GM18505 (cell line): Measurements from ENCODE around the gene TRIM63.

ENCODE experiments used
- ATAC-seq: cut with Tn5 transposase; IDR thresholded peaks from one replicate; pipeline ENCODE4 v1.9.1; 2021; ENCODE audit not compliant: unreplicated experiment
- POLR2A ChIP-seq: IDR thresholded peaks from 4 replicates; pipeline ENCODE4 v1.6.1; 2011; ENCODE audit warnings: borderline replicate concordance; ENCODE audit not compliant: insufficient read depth, insufficient read length; ENCODE audit errors: extremely low read depth

TRIM63 gene

DNA sequence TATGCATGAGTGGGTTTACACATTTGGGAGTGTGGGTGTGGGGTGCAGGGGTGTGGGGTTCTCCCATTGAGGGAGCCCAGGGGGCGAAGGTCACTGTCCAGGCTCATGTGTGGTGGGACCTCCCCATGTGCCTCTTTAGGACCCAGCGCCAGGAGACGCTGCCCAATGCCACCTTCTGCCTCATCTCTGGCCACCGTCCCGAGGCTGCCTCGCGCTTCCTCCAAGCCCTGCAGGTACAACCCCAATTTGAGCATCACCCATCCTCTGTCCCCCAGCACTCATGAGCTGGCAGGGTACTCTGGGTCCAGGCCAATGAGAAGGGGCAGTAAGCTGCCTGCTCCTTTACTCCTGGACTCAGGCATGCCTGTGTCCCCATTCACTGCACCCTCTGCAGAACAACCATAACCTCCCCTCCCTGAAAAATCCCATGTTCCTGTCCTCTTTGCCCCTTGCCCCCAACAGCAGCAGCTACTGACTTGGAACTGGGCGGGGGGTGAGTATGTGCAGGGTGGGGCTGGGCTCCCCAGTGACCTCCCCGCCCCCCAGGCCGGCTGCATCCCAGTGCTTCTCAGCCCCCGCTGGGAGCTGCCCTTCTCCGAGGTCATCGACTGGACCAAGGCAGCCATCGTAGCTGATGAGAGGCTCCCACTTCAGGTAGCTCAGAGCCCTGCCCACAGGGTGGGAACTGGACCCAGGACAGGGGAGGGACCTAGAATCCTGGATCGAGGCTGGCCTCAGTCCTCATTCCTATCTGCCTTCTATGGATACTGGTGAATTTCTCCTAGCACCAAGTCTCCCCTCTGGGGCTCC is 38.2 kb downstream of the TRIM63 start:
- no peak for TF ChIP-seq POLR2A
- no peak for ATAC-seq

DNA sequence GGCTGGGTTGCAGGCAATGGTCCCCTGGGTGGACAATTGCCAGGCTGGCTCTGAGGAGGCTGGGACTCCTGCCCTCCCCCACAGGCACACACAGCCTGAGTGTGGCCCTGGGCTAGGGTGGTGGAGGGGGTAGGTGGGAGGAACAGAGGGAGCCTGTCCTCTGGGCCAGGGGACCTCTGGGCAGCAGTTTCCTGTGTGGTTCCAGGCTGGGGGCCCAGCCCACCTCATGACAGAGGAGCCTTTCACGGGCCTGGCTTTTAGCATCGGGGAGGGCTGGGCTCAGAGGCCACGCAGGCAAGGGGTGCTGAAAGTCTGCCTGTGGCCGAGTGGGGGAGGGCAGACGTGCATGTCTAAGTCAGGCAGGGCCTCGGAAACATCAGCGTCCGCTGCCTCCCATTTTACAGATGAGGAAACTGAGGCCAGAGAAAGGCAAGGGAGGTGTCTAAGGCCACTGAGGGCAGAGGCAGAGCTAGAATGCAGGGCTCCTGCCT is 38.9 kb downstream of the TRIM63 start:
- TF ChIP-seq POLR2A: no peak
- no peak for ATAC-seq

DNA sequence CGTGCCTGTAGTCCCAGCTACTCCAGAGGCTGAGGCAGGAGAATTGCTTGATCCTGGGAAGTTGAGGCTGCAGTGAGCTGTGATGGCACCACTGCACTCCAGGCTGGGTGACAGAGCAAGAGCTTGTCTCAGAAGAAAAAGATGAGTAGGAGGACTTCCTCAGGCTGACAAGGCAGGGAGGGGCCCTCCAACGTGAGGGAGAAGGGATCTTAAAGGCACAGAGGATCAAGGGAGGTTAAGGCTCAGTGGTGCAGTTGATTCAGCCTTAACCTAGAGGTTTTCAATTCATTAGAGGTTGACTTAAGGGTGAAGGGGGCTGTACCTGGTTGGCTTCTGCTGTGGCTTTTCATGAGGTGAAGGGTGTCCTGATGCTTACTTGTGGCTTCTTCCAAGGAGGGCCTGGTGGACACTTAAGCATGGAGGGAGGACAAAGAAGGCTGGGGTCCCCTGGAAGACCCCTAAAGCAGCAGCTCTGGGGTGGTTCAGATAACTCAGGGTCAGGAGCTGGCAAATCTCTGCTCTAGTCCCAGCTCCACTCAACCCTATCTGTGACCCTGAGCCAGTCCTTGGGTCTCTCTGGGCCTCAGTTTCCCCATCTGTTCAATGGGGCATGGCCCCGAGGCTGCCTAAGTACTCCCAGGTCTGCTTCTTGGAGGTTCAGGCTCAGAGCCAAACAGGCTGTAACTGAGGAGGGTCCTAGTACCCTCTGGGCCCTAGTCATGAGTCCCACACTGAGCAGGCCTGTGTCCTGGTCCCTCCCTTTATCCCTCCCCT is 39.5 kb downstream of the TRIM63 start:
- ATAC-seq: no peak

GRCh38 chr1:26025517-26025916 is 41.9 kb downstream of the TRIM63 start:
- ATAC-seq: no peak
- no peak for TF ChIP-seq POLR2A

More for the DNA sequence above, 39.5 kb downstream of the TRIM63 start:
- no peak for TF ChIP-seq POLR2A

- no peak for ATAC-seq
Observed at GRCh38 chr1:26025060-26025459, 42.4 kb downstream of the TRIM63 start.

GRCh38 chr1:26023826-26024225 is 43.6 kb downstream of the TRIM63 start:
- no peak for TF ChIP-seq POLR2A
- no peak for ATAC-seq

More at GRCh38 chr1:26025060-26025459, 42.4 kb downstream of the TRIM63 start:
- TF ChIP-seq POLR2A: no peak

- no peak for TF ChIP-seq POLR2A
- ATAC-seq: no peak
Observed at GRCh38 chr1:26023009-26023408, 44.4 kb downstream of the TRIM63 start.

DNA sequence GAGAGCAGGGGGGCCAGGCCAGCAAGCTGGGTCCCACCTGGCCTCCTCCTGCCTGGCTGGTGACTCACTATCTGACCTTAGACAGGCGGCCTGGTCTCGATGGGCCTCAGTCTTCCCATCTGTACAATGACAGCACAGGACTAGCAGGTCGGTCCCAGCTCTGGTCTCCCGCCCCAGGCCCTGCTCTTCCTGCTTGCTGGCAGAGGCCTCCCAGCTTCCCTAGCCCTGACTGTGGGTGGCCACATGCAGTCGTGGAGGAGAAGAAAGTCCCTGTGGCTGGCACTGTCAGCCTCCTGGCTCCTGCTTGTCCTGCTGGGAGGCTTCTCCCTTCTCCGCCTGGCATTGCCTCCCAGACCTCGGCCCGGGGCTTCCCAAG is 45.0 kb downstream of the TRIM63 start:
- no peak for ATAC-seq
- TF ChIP-seq POLR2A: no peak

DNA sequence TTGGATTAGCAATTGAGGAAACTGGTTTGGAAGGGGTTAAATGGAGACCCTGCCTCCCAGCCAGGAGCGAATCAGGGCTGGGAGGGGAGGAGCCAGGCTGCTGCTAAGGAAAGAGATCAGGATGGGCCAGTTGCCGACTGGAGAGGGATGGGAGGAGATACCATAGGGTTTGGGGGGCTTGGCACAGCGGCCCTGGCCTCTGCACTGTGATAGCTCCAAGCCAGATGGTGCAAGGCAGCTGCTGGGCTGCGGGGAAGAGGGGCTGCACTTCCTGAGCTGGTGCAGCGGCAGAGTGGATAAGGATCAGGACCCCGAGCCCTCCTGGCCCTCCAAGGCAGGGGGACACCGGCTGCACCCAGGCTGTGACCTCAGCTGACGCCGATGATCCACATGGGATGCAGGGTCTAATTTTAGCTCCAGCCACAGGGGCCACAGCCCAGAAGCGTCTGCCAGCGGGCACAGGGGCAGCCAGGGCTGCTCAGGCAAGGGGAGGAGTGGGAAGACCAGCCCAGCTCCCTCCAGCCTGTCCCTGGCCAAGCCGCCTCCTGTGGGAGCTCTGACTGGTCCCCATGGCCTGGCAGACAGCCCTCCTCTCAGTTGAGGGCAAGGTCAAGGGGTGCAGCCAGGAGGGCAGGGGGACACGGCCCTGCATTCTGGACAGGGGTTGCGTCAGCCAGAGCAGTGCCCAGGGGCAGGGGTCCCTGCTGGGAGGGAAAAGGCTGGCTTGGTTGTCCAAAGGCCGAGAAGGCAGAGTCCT is 45.6 kb downstream of the TRIM63 start, which contains the start of gene EXTL1:
EXTL1 (plus strand) TSS at position 129 of the 757 bp plus-strand sequence. CDS start 872 bp downstream, outside the sequence.
- no peak for TF ChIP-seq POLR2A
- ATAC-seq: no peak

DNA sequence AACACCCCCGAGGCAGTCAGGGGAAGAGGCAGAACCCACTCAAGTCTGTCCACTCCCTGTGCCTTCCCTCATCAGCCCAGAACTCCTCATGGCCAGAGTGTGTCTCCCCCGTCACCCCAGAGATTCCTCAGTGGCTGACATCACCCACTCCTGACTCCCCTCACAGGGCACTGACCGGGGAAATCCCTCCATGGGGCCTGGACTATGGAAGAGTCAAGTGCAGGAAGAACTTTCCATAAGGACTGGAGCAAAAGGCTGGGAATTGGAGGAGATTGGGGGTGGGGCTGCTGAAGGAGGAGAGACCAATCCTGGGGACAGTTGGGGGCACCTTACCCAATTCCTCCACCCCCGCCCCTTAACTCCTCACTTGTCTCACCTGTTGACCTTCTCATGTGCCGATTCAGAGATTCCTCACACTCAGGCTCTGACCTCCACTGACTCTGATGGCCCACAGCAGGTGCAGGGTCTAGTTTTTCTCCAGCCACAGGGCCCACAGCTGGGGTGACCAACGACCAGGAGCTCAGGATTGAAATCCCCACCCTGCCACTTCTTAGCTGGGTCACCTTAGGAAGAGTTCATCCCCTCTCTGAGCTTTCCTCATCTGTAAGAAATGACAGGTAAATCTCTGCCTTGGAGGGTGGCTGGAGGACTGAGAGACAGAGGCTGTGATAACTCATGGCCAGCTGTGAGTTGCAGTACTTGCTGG is 46.3 kb downstream of the TRIM63 start:
- TF ChIP-seq POLR2A: no peak
- ATAC-seq: no peak

GRCh38 chr1:26020330-26020768 is 47.1 kb downstream of the TRIM63 start:
- no peak for ATAC-seq
- no peak for TF ChIP-seq POLR2A

DNA sequence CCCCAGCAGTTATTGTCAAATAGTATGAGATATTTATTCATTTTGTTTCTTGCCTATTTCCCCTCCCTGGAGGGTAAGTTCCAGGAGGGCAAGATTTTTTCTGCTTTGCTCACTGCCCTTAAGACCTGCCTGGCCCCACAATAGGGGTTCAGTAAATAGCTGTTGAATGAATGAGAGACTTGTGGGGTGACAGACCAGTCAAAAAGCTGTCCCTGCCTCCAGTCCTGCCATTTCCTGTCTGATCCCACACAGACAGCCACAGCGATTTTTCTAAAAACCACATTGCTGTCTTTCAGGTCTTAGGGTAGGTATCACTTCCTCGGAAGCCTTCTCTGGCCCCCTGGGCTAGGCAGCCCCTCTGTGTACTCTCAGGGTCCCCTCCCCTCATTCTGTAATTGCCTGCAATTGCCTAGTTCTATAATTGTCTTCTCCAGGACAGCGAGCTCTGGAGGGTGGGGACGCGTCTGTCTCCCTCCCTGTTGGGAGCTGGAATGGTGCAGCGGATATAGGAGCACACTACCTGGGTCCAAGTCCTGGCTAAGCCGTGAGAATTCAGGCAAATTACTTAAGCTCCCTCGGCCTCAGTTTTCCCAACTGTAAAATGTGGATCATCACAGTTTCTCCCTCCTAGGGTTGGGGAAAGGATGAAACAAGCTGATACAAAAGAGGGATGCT is 47.7 kb downstream of the TRIM63 start:
- TF ChIP-seq POLR2A: no peak
- no peak for ATAC-seq
